ENCODE measurements around the gene PIAS4.

The PIAS4 gene

DNA sequence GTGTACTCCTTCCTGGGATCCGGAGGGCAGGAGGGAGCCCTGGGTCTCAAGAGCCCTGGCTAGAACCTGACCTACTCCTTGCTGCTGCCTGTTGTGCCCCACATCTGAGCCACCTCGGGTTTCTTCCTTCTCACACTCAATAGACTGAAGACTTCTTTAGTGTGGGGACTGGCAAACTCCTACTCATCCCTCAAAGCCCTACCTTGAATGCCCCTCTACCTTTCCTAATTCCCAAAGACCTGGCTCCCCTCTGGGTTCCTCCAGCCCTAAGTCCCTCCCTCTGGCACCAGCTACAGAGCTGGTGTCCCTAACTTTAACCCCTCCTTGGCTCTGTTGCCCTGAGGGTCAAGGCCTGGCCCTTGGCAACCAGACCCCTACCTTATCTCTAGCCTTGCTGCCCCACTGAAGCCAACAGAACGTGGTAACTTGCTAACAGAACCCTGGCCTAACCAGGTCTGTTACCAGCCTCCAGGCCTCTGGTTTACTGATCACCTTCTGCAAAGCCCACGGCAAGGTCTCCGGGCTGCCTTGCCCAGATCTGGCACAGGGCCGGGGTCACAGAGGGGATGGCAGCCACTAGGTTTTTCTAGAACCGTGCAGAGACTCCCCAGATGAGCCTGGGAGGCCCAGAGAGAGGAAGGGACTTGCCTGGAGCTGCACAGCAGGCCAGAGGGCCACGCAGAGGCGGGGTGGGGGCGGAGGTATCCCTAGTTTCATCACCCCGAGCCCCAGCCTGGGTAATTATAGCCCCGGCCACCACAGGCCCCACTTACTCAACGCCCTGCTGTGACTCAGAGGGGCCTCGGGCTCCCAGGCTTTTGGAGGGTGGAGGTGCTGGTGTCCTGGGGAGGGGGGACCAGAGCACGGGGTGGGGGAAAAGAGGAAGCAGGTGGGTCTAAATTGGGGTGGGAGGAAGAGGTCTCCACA, 43.9 kb downstream of the PIAS4 start:
- in situ Hi-C loops (cut with HindIII; ENCODE audit: low pct_ligation_motif_present, low pct_unique_long_range_greater_than_20kb, low sequenced_read_pairs), result no loop called here
- DNase-seq, result no peak

DNA sequence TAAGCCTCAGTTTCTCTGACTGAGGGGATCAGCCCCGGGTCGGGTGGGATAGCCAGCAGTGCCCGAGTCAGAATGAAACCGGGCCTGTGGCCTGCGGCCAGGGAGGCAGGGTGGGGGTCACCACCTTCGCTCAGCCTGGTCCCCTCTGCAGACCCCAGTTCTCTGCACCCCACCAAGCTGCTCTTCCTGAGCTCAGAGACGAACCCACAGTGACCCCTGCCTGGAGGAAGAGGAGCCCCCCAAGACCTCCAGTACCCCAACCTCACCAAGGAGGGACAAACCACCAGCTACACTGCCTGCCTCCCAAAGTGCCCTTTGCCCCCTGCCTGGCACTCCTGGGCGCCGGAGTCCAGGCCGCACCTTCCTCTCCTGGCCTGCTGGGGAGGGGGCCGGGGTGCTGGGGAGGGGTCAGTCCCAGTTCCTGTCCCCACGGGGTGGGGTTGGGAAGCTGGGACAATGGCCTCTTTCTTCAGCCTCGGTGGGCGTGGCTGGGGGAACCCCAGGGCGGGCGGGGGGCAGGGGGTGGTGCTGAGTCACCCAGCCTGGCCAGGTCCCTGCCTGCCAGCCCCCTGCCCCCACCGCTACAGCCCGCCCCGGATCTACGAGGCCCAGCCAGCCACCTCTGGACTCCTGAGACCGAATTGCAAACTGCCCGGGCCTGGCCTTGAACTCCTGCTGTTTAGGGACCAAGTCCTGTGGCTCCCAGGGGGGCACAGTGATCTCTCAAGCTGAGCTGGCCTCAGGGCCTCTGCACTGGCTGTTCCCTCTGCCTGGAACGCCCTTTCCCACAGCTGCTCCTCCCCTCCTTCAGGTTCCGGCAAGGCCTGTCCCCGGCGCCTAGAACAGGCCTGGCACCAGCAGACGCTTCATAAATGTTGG, 44.8 kb downstream of the PIAS4 start:
- DNase-seq, result no peak
- in situ Hi-C loops (cut with HindIII; ENCODE audit: low pct_ligation_motif_present, low pct_unique_long_range_greater_than_20kb, low sequenced_read_pairs), result no loop called here

DNA sequence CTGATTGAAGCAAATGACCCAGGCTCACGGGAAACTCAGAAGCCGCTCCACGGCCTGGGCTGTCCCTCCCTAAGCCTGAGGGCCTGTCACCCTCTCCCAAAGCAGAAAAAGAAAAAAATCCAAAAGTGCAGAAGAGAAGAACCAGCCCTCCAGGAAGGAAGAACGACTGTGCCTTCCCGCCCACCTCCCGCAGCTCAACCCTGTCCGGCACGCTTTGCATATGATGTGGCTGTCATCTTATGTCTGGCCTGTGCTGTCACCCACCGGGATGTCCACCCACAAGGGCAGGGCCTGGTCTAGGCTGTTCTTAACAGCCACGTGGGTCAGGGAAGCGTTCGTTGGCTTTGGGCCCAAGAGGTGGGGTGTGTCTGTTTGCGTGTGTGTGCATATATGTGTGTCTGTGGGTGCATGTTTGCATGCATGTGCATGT, 45.5 kb downstream of the PIAS4 start:
- in situ Hi-C loops (cut with HindIII; ENCODE audit: low pct_ligation_motif_present, low pct_unique_long_range_greater_than_20kb, low sequenced_read_pairs), result no loop called here
- no peak for DNase-seq

DNA sequence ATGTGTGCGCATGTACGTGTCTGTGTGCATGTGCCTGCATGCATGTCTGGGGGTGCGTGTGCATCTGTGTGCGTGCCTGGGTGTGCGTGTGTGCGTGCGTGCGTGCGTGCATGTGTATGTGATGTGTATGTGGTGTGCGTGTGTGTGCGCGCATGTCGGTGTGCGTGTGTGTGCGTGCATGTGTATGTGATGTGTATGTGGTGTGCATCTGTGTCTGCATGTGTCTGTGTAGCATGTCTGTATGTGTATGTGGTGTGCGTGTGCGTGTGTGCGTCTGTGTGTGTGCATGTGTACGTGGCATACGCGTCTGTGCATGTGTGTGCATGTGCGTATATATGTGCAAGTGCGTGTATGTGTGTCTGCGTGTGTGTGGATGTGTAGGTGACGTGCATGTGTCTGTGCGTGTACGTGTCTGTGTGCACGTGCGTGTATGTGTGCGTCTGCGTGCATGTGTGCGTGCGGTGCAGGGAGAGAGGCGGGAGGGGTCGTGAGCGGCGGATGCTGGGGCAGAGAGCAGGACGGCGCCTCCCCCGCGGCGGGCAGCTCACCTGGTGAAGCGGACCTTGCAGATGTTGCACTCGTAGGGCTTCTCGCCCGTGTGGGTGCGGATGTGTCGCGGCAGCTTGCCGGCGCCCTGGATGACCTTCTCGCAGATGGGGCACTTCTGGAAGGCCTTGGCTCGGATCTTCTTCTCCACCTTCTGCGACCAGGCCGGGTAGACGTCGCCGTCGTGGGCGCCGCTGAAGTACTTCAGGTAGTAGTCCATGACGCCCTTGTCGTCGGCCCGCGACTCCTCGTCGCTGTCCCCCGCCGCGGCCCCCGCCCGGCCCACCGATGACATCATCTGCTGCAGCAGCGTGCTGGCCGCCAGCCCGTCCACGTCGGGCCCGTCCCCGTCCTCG, 46.1 kb downstream of the PIAS4 start:
- in situ Hi-C loops (cut with HindIII; ENCODE audit: low pct_ligation_motif_present, low pct_unique_long_range_greater_than_20kb, low sequenced_read_pairs), result no loop called here
- no peak for DNase-seq

DNA sequence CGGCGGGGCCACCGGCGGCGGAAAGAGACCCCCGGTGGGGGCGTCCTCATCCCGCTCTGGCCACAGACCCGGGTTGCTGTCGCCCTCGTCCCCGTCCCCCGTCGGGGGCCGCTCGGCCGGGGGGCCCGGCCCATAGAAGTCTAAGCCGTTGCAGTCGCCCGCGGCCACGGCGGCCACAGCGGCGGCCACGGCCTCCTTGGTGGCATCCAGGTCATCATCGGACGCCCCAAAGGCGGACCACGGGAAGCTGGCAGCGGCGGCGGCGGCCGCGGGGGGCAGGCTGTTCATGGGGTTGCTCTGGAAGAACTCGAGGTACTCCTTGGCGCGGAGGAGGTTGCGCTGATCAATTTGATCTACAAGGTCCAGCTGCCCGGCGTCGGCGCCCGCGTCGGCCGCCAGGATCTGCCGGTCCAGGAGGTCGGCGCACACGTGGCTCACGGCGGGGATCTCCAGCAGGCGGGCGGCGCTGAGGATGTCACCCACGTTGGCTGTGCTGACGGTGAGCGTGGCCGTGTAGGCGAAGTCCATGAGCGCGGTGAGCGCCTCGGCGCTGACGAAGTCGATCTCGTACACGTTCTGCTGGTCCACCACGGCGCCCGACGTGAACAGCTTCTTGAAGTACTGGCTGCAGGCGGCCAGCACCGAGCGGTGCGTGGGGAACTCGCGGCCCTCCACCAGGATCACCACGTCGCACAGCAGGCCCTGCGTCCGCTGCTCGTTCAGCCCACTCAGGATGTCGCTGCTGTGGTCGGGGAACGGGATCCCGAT, 47.1 kb downstream of the PIAS4 start:
- no peak for DNase-seq
- in situ Hi-C loops (cut with HindIII; ENCODE audit: low pct_ligation_motif_present, low pct_unique_long_range_greater_than_20kb, low sequenced_read_pairs), result no loop called here

DNA sequence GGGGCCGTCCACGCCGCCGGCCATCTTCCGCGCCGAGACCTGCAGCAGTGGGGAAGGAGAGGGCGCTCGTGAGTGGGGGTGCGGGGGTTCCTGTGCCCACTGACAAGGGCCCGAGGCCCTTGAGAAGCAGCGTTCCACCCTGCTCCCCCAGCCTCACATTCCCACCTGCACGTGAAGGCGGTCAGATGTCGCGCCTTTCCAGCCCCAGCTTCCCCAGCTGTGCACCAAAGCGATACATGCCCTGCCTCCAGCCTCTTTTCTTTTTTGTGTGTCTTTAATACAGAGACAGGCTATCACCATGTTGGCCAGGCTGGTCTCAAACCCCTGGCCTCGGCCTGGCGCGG, 47.6 kb downstream of the PIAS4 start:
- no peak for DNase-seq
- in situ Hi-C loops (cut with HindIII; ENCODE audit: low pct_ligation_motif_present, low pct_unique_long_range_greater_than_20kb, low sequenced_read_pairs), result no loop called here

DNA sequence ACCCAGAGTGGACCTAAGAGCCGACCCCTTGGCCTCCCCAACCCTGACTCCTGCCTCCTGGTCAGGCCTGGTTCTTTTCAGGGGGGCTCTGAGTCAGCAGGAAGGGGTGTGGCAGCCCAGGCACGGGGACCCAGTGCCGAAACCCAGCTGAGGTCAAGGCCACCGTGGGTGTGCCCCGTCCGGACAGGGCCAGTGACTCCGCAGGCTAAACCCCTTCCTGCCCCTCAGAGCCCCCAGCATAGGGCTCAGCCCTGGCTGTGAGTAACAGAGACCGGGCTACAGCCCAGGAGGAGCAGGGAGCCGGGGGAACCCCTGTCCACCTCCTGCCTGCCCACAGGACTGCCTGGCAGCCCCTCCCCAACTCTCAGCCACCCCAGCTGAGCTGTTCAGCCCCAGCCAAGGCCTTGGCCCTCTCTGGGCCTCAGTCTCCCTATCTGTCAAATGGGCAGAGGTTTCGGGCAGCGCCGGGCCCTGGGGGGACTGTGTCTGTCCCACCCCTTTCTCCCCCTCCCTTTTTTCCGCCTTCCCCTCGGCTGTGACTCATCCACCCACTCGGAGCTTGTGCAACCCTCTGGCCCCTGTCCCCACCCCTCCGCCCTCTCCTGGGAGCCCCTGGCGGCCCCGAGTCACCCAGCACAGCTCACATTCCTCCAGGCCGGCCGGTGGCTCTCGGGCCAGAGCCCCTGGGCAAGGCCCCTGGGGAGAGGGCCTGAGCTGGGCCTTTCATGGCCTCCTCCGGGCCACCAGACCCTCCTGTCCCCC, 50.6 kb downstream of the PIAS4 start:
- in situ Hi-C loops (cut with HindIII; ENCODE audit: low pct_ligation_motif_present, low pct_unique_long_range_greater_than_20kb, low sequenced_read_pairs), result no loop called here
- DNase-seq, result peak; percentile 24

DNA sequence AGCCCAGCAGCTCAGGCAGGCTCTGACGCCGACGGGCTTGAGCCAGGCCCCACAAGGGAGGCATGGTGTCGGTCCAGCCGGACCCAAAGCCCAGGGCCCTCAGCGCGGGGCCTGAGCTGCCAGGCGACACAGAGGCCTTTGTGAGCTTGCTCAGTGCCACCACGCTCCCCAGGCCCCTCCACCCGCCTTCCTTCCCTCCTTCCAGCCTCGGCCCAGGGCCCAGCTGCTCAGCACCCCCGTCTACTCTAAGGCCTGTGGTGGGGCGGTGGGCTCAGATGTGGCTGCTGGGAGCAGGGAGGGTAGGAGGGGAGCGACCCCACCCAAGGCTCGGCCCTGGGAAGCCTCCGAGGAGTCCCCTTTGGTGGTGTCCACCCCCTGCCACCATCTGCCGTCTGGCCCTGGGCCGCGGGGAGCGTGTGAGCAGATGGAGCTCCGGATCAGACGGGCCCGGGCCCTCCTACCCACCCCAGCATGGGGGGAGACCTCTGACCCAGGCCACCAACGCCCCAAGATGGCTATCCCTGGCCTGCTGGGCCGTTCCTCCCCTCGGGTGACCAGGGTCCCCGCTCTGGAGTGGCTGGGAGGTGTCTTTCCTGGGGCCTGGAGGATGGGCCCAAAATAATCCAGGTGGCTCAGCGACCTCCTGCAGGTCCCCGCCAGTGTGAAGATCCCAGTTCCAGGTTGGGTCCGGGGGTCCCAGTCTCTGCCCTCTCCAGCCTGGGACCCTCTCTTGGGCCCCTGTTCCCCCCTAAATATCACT, 51.3 kb downstream of the PIAS4 start:
- DNase-seq, result no peak
- in situ Hi-C loops (cut with HindIII; ENCODE audit: low pct_ligation_motif_present, low pct_unique_long_range_greater_than_20kb, low sequenced_read_pairs), result no loop called here

DNA sequence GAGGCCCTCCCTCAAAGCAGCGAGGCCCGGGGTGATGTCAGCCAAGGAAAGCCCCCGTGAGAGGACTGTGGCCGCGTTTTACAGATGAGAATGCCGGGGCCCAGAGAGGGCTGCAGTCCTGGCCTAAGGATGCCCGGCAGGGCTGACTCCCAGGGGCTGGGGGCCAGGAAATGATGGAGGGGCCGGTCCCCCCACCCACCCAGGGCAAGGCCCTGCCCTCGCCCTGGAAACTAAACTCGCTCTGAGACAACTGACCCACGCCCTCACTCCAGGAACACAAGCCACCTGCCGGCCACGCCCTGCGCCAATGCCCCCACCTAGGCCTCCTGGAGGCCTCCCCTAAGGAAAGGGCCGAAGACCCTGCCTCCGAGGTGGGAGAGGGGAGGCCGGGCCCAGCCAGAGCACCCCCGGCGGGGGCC, 51.9 kb downstream of the PIAS4 start:
- no peak for DNase-seq

DNA sequence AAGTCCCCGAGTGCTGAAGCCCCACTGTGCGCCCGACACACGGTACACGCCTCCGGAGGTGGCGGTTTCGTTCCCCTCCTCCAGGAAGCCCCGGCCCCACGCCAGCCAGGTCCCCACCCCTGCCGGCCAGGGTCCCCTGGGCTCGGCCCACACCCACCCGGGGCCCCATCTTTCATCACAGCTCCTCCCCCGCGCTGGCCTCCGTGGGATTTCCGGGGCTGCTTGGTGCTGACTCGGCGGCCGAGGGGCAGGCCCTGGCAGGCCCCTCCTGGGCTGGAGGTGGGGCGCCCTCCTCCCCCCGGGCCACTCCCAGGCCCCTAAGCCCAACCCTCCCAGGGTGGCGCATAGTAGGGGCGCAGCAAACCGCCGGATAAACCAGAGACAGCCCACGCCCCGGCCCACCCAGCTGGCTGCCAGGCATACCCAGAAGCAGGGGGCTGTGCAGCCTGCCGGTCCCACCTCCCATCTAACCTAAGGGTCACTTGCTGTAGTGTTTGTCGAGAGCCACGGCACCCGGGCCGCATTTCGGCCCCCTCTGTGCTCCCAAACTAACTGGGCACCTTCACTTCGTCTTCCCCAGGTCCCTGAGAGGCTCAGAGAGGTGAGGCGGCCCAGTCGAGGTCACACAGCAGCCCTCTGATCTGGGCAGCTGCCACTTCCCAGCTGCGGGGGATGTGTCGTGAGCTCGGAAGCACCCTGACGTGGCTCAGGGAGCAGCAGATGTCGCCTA, 52.5 kb downstream of the PIAS4 start:
- in situ Hi-C loops (cut with HindIII; ENCODE audit: low pct_ligation_motif_present, low pct_unique_long_range_greater_than_20kb, low sequenced_read_pairs), result no loop called here
- no peak for DNase-seq

More for the DNA sequence above, 51.9 kb downstream of the PIAS4 start:
- in situ Hi-C loops (cut with HindIII; ENCODE audit: low pct_ligation_motif_present, low pct_unique_long_range_greater_than_20kb, low sequenced_read_pairs), result no loop called here

DNA sequence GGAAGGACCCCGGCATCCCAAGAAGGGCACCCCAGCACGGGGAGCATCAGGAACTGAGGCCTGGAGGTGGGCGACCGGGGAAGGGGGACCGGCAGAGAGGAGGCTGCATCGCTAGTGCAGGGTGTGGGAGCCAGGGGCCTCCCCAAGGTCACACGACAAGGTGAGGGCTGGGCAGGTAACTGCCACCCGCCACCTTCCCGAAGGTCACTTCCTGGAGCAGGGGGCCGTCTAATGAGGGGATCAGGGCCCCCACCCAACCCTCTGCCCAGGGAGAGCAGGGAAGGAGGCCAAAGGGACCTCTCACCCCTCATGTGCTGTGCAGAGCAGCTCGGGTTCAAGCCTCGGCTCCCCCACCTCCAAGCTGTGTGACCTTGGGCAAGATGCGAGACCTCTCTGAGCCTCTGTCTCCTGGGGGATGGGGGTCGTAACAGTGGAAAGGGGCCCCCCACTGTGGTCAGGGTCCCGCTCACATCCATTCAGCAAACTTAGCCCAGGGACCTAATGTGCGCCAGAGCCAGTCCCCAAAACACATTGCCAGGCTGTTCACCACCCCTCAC, 53.2 kb downstream of the PIAS4 start:
- in situ Hi-C loops (cut with HindIII; ENCODE audit: low pct_ligation_motif_present, low pct_unique_long_range_greater_than_20kb, low sequenced_read_pairs), result no loop called here
- DNase-seq, result no peak

DNA sequence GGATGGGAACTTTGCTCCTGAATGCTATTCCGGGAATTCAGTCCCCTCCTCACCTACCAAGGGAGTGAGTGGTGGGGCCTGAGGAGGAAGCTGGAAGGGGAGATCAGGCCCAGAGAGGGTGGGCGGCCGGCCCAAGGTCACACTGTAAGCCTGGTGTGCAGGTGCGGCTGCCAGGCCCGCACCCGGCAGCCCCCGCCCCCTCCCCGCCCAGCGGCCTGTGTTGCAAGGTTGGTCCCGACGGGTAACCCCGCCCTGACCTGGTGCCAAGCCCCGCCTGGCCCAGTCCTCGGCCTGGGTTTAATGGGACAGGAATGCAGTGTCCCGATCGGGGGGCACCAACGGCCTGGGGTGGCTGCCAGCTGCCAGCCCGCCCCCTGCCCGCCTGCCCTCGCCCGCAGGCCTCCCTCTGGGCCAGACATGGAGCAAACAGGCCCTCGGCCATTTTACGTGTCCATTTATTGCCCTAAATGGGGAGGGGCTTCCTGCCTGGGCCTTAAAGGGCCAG, 53.7 kb downstream of the PIAS4 start:
- in situ Hi-C loops (cut with HindIII; ENCODE audit: low pct_ligation_motif_present, low pct_unique_long_range_greater_than_20kb, low sequenced_read_pairs), result no loop called here
- DNase-seq, result no peak

DNA sequence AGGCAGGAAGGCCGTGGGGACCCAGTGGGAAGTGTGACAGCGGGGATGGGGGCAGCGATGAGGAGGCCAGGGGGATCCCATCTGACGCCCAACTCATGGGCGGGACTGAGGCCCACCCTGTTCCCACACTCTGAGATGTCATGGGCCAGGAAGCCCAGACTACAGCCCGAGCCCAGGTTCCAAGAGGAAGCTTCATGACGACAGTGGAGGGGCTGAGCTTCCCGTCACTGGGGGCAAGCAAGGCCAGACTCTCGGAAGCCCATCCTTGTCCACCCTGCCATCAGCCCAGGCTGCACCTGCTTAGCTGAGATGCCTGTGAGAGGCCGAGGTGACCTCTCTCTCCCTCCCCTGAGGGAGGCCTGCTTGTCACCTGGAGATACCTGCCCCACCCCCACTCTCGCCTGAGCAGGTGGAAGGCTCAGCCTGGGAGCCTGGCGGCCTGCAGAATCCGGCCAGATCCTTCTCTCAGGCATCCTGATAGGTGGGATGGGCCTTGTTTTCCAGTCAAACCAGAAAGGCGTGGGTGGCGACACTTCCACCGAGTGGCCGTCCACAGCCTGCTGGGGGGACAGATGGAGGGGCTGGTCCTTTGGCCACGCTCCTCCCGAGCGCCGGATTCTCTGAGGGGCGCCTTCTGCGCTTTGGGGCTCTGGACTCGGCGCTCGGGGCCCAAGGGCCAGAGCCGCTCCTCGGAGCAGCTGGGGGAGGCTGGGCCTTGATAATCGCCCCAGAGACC, 54.3 kb downstream of the PIAS4 start:
- no peak for DNase-seq
- in situ Hi-C loops (cut with HindIII; ENCODE audit: low pct_ligation_motif_present, low pct_unique_long_range_greater_than_20kb, low sequenced_read_pairs), result no loop called here

DNA sequence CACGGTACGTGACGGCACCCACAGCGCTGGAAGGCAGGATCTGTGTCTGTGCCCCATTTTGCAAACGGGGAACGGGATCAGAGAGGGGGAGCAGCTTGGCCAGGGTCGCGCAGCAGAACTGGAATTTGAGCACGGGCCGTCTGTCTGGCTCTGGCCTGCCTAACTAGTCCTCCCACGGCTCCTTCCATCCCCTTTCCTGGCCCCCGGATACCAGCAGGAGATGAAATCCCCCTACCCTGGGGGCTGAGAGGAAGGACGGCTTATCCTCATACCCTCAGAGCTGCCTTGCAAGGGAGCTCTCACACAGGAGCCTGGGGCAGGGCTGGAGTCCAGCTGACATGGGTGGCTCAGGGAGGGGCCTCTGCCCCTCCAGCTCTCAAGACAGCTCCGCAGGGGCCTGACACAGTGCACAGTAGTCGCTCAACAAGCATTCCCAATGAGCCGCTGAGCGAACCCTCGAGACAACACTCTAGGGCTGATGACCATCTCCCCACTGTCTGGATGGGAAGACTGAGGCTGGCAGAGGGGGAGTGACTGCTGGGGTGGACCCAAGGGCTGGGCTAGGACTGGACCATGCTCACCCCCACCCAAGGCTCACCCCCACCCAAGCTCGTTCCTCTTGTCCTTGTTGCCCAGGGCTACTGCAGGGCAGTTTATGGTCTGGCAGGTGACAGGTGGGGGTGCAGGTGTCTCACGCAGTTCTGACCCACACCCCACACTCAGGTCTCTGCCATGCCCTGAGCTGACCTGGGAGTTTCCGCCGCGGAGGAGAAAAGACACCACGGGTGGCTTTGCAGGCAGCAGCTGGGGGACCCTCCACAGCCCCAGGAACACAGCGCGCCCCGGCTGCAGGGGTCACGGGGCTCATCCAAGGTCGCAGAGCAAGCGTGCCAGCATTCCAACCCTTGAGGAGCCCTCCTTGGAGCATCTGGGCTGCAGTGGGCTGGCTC, 55.2 kb downstream of the PIAS4 start:
- DNase-seq, result no peak
- in situ Hi-C loops (cut with HindIII; ENCODE audit: low pct_ligation_motif_present, low pct_unique_long_range_greater_than_20kb, low sequenced_read_pairs), result no loop called here

All from ACHN (cell line).